ENCODE results near the gene KCNAB1.

GRCh38 chr3:156206157-156206556, 85.8 kb downstream of the KCNAB1 start:
- TF ChIP-seq ZC3H10 (CRISPR knock-in tag; IDR thresholded peaks at IDR 0.05) (no peak), TSHZ2 (CRISPR knock-in tag; IDR thresholded peaks at IDR 0.05) (no peak), OSR1 (CRISPR knock-in tag; IDR thresholded peaks at IDR 0.05) (no peak), SNAI2 (CRISPR knock-in tag; IDR thresholded peaks at IDR 0.05) (no peak), PPARA (CRISPR knock-in tag; IDR thresholded peaks at IDR 0.05; ENCODE audit: borderline replicate concordance) (no peak), RARB (CRISPR knock-in tag; IDR thresholded peaks at IDR 0.05) (no peak), ZNF565 (CRISPR knock-in tag; conservative IDR thresholded peaks at IDR 0.05; ENCODE audit: low read depth) (no peak), CSDC2 (CRISPR knock-in tag; IDR thresholded peaks at IDR 0.05) (no peak)
- TF ChIP-seq, protein P1, sequence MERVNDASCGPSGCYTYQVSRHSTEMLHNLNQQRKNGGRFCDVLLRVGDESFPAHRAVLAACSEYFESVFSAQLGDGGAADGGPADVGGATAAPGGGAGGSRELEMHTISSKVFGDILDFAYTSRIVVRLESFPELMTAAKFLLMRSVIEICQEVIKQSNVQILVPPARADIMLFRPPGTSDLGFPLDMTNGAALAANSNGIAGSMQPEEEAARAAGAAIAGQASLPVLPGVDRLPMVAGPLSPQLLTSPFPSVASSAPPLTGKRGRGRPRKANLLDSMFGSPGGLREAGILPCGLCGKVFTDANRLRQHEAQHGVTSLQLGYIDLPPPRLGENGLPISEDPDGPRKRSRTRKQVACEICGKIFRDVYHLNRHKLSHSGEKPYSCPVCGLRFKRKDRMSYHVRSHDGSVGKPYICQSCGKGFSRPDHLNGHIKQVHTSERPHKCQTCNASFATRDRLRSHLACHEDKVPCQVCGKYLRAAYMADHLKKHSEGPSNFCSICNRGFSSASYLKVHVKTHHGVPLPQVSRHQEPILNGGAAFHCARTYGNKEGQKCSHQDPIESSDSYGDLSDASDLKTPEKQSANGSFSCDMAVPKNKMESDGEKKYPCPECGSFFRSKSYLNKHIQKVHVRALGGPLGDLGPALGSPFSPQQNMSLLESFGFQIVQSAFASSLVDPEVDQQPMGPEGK (CRISPR knock-in tag; IDR thresholded peaks at IDR 0.05; ENCODE audit: borderline replicate concordance) = no peak
- TF ChIP-seq, protein P2, sequence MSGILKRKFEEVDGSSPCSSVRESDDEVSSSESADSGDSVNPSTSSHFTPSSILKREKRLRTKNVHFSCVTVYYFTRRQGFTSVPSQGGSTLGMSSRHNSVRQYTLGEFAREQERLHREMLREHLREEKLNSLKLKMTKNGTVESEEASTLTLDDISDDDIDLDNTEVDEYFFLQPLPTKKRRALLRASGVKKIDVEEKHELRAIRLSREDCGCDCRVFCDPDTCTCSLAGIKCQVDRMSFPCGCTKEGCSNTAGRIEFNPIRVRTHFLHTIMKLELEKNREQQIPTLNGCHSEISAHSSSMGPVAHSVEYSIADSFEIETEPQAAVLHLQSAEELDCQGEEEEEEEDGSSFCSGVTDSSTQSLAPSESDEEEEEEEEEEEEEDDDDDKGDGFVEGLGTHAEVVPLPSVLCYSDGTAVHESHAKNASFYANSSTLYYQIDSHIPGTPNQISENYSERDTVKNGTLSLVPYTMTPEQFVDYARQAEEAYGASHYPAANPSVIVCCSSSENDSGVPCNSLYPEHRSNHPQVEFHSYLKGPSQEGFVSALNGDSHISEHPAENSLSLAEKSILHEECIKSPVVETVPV (CRISPR knock-in tag; IDR thresholded peaks at IDR 0.05) = no peak
